Body of pancreas (tissue), 4 donors: ENCODE measurements around the gene DSG1. TPM values are rescaled to one million over a fixed set of nuclear protein-coding genes. Genes with fewer than 3 reads are reported as not detected.
A peak's percentile ranks its signal among the peaks of the same experiment; 100 is the strongest.

Source experiments
- ATAC-seq: fragments of 150-250 bp; one replicate; pipeline ENCODE4 v1.9.1; 2016
- DNase-seq, 4 donors: peaks; one replicate each; pipeline ENCODE4 v3.0.0-alpha.2; 2019
- H3K27ac ChIP-seq, 4 donors: fragments of 200-600 bp; sonication (generic); 1 replicate in 3 of 4; 2 replicates in 1 of 4; pipeline versions ENCODE4 v1.5.1 to v1.6.1; 2016 to 2019; ENCODE audit warnings: mild to moderate bottlenecking in 1 of 4, mixed read lengths in 1 of 4, moderate library complexity in 1 of 4
- H3K27me3 ChIP-seq, 2 donors: fragments of 200-600 bp; sonication (generic); one replicate each; pipeline ENCODE4 v1.6.0; 2016; ENCODE audit warnings: mild to moderate bottlenecking in 1 of 2
- H3K36me3 ChIP-seq, 2 donors: fragments of 200-600 bp; sonication (generic); replicated peaks in 1 of 2; 2 replicates each; pipeline ENCODE4 v1.5.1; 2016; ENCODE audit warnings: low read depth in 2 of 2; ENCODE audit not compliant: insufficient read depth in 1 of 2
- H3K4me1 ChIP-seq: fragments of 200-600 bp; sonication (generic); one replicate; pipeline ENCODE4 v1.6.0; 2016
- H3K4me3 ChIP-seq, 2 donors: fragments of 200-600 bp; sonication (generic); 1 replicate in 1 of 2; 2 replicates in 1 of 2; pipeline ENCODE4 v1.5.1; 2016 to 2019
- H3K9me3 ChIP-seq, 3 donors: fragments of 200-600 bp; sonication (generic); 1 replicate in 2 of 3; 2 replicates in 1 of 3; pipeline ENCODE4 v1.5.1; 2016
- CTCF ChIP-seq, 7 experiments: fragments of 450-650 bp in 4 of 7; fragments of 200-600 bp in 3 of 7; sonication (generic) in 3 of 7; IDR thresholded peaks; one replicate each; pipeline ENCODE4 v1.5.1; 2016 to 2019; ENCODE audit warnings: antibody characterized with exemption in 7 of 7
- POLR2A ChIP-seq, 3 donors: fragments of 450-650 bp; IDR thresholded peaks; one replicate each; pipeline ENCODE4 v1.6.1; 2016; ENCODE audit warnings: antibody characterized with exemption in 3 of 3, mild to moderate bottlenecking in 2 of 3
- WGBS, 2 donors: methylation state at CpG; one replicate each; pipeline ENCODE4 v1.1.5; 2017; 5-methylcytosine and 5-hydroxymethylcytosine counted together
- intact Hi-C: fragments of 100-400 bp; cut with DNase I; formaldehyde crosslinking; loops from one replicate; pipeline ENCODE4 v1.15.1; 2023
- total RNA-seq, 2 donors: library from RNA; depleted of rRNA; stranded (reverse); fragments of >200 nt; gene quantifications; one replicate each; pipeline ENCODE4 v1.1.0, GENCODE V29; 2016

DSG1 gene
- total RNA-seq = under 1 TPM in 1 of 2 donors, not detected in 1; under 0.01 TPM

DNA sequence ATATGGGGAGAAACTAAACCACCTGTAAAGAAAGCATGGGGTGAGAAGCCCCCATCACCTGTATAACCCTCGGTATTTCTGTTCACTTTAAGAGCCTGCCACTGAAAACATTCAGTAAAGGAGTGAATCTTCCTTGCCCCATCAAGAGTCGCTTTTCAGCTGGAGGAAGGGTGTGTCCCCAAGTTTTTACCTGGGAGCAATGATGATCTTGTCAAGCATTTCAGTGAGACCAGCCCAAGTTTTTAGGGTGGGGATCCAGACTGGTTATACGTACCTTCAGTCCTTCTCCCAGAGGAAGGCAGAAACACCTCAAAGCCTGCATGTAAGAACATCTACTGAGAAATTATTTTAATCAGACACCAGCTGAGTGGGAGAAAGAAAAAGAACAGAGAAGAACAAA is at the start of gene DSG1:
DSG1 (plus strand) TSS at position 301 of the 400 bp plus-strand sequence. CDS start 141 bp downstream, outside the sequence.
- DNase-seq (no peak), ATAC-seq (no peak)
- H3K36me3 ChIP-seq = no peaks in the 10 kb centered on the region
- H3K4me3 ChIP-seq = no peak within 1 kb of the TSS
- H3K27ac ChIP-seq = no peak within 1 kb of the TSS
- intact Hi-C loops = no loop called here
- WGBS, 2 donors = 82 to 83% methylated on average over 3 of the region's 3 CpGs
- no peaks in the 10 kb centered on the region for H3K9me3 ChIP-seq
- no peaks in the 10 kb centered on the region for H3K4me1 ChIP-seq
- H3K27me3 ChIP-seq = no peaks in the 10 kb centered on the region
- no peak for TF ChIP-seq CTCF (IDR thresholded peaks at IDR 0.05)
- TF ChIP-seq POLR2A (IDR thresholded peaks at IDR 0.05) = no peak

DNA sequence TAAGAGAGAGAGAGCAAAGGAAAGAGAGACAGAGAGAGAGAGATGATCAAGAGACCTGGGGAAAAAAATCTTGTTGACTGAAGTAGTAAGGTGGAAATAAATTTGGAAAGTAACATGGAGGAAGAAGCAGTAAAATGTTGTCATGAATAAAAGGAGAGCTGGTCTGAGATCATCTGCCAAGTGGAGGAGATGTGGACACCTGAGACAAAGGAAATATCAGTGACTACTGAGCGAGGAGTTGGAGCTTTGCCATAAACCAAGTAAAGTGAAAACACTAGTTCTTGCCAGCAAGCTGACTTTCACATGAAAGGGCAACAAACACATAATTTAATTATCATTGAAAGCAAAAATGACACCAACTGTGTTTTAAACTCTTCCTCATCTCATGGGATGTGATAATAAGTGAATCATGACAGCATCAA is 49.0 kb upstream of the DSG1 start:
- Histone ChIP-seq H3K9me3 (no peaks in the 10 kb centered on the region), H3K27ac (peak overlapping the region in 3 of 4 donors; percentile 49 to 57 (median 52)), H3K27me3 (no peaks in the 10 kb centered on the region), H3K4me3 (no peak overlapping the region), H3K36me3 (no peaks in the 10 kb centered on the region), H3K4me1 (peaks cover 13% of the 10 kb centered on the region)
- TF ChIP-seq POLR2A (IDR thresholded peaks at IDR 0.05) (no peak), CTCF (IDR thresholded peaks at IDR 0.05) (no peak)
- intact Hi-C loops = no loop called here
- 0 to 16% methylated on average over 1 of the region's 1 CpG for WGBS, 2 donors
- peak in 3 of 4 donors; percentile 14 to 21 (median 15) for DNase-seq
- no peak for ATAC-seq

GRCh38 chr18:31269566-31269965 is 48.4 kb upstream of the DSG1 start:
- no peaks in the 10 kb centered on the region for H3K36me3 ChIP-seq
- intact Hi-C loops = no loop called here
- WGBS, 2 donors = 16 to 25% methylated on average over 6 of the region's 6 CpGs
- peak overlapping the region in 3 of 4 donors; percentile 49 to 57 (median 52) for H3K27ac ChIP-seq
- TF ChIP-seq CTCF (IDR thresholded peaks at IDR 0.05) (no peak), POLR2A (IDR thresholded peaks at IDR 0.05) (no peak)
- no peaks in the 10 kb centered on the region for H3K9me3 ChIP-seq
- no peak overlapping the region for H3K4me3 ChIP-seq
- no peaks in the 10 kb centered on the region for H3K27me3 ChIP-seq
- DNase-seq = no peak
- peak; percentile 68 for ATAC-seq
- peaks cover 13% of the 10 kb centered on the region for H3K4me1 ChIP-seq

DNA sequence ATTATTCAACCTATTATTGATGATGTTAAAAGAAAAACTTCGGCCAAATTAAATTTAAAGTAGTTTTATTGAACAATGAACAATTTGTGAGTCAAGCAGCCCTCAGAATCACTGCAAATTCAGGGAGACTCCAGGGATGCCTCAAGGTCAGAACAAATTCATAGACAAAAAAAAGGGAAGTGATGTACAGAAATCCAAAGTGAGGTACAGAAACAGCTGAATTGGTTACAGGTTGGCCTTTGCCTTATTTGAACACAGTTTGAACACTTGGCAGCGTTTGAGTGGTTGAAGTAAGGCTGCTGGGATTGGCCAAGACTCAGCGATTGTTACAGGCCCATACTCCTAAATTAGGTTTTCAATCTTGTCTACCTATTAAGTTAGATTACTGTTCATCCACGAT is 47.4 kb upstream of the DSG1 start:
- H3K27me3 ChIP-seq = no peaks in the 10 kb centered on the region
- H3K9me3 ChIP-seq = no peaks in the 10 kb centered on the region
- no peak for ATAC-seq
- H3K36me3 ChIP-seq = no peaks in the 10 kb centered on the region
- intact Hi-C loops = no loop called here
- TF ChIP-seq CTCF (IDR thresholded peaks at IDR 0.05) (no peak), POLR2A (IDR thresholded peaks at IDR 0.05) (no peak)
- DNase-seq = no peak
- no peak overlapping the region for H3K27ac ChIP-seq
- H3K4me3 ChIP-seq = no peak overlapping the region
- peaks cover 20% of the 10 kb centered on the region for H3K4me1 ChIP-seq
- WGBS, 2 donors = 87 to 89% methylated on average over 4 of the region's 4 CpGs

DNA sequence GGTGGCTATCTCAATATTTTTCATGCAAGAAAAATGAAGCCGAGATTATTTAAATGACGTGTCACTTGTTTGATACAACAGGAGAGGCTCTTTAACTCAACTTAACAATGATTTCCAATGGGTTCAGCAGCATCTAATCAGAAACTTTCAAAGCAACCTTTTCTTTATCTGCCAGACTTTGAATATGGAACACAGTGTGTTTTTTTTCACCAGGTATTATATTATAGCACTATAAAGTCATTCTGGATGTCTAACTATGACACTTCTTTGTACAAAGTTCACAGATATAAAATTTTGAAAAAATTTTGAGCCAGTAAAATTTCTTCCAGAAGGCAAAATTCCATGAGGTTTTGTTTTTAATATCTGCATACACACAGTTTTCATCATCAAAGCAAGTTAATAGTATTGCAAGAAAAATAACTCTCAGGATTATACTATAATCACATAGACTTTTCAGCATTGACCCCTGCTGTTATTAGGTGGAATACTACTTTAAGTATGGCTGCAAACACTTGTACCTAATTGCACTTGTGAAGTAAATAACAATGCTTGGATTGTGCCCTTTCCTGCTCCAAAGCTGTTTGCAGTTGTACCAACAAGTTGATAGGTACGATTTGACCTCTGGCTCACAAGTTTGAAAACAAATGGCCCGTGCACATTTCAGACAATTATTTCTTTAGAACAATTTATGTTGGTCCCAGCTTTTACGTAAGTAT is 44.0 kb upstream of the DSG1 start:
- no peaks in the 10 kb centered on the region for H3K27me3 ChIP-seq
- no peaks in the 10 kb centered on the region for H3K36me3 ChIP-seq
- DNase-seq = no peak
- TF ChIP-seq POLR2A (IDR thresholded peaks at IDR 0.05) (no peak), CTCF (IDR thresholded peaks at IDR 0.05) (no peak)
- H3K27ac ChIP-seq = no peak overlapping the region
- H3K4me1 ChIP-seq = peaks cover 15% of the 10 kb centered on the region
- no peaks in the 10 kb centered on the region for H3K9me3 ChIP-seq
- H3K4me3 ChIP-seq = no peak overlapping the region
- ATAC-seq = peak; percentile 38
- intact Hi-C loops = no loop called here
- WGBS, 2 donors = 38 to 44% methylated on average over 5 of the region's 5 CpGs
